ENCODE results near the gene SERTM1. TPM values are rescaled to one million over a fixed set of nuclear protein-coding genes. Genes with fewer than 3 reads are reported as not detected.
A peak's percentile ranks its signal among the peaks of the same experiment; 100 is the strongest.

SERTM1 gene
- under 1 TPM in 2 of 4 donors, not detected in 2; 0.01 to 0.10 TPM for polyA plus RNA-seq
- long read RNA-seq, donor 1 = 0 reads
- long read RNA-seq, donor 2 = 0 reads
- long read RNA-seq, donor 3 = 0 reads
- long read RNA-seq, donor 4 = 0 reads
- long read RNA-seq, donor 5 = 0 reads
- long read RNA-seq, donor 6 = 0 reads
- long read RNA-seq, donor 7 = 0 reads
- long read RNA-seq, donor 8 = 0 reads
- long read RNA-seq, donor 9 = 0 reads
- long read RNA-seq, donor 10, partial matches to known transcripts = 0 of 2 reads
- long read RNA-seq, donor 10, other reads (novel, unspliced or antisense) = 0 of 2 reads

DNA sequence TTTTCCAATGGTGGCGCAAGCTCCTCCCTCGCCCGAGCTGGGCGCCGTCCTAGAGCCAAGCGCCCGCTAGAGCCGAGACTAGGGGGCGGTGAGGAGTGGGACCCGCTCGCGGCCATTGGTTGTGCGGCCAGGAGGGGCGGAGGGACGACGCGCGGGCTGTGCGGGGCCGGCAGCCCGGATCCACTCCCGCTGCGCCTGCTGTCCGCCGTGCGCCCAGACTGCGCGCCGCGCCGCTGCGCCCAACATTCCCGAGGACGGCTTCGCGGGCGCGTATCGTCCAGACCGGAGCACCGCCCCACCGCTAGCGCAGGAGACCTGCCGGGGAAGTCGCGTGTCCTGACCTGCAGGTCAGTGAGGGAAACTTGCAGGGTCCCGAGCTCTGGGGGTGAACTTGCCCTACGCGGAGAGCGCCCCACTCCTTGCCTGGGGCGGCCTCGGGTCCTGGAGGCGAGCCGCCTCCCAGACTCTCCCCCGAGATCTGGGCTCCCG lies at the start of gene SERTM1:
Gene SERTM1, plus strand, starts transcription at position 183 of the 489 bp plus-strand sequence. CDS start 21,059 bp downstream, outside the sequence.
- H3K36me3 ChIP-seq (ENCODE audit: control insufficient read depth in 3 of 3, insufficient read depth in 2 of 3, low read depth in 1 of 3, low read length in 3 of 3) = no peaks in the 10 kb centered on the region
- H3K4me1 ChIP-seq (ENCODE audit: control insufficient read depth in 3 of 3, insufficient read depth in 2 of 3, low read depth in 1 of 3, low read length in 2 of 3) = no peaks in the 10 kb centered on the region
- no peak within 1 kb of the TSS for H3K27ac ChIP-seq (ENCODE audit: low read depth in 1 of 3, low read length in 2 of 3)
- no peak for FAIRE-seq
- no peaks in the 10 kb centered on the region for H3K9me3 ChIP-seq (ENCODE audit: control insufficient read depth in 2 of 2, insufficient read depth in 1 of 2, low read depth in 1 of 2, low read length in 1 of 2)
- no peak within 1 kb of the TSS for H3K4me3 ChIP-seq (ENCODE audit: low read depth in 1 of 3, low read length in 3 of 3)
- peak in 1 of 2 donors; percentile 30 for DNase-seq
- peaks cover 0 to 33% (median 10%) of the 10 kb centered on the region in 3 donors for H3K27me3 ChIP-seq (ENCODE audit: control insufficient read depth in 3 of 3, insufficient read depth in 3 of 3, low read length in 3 of 3)
- 2 to 10% (median 9%) methylated on average over 54 to 56 of the region's 56 CpGs for WGBS, 3 donors

DNA sequence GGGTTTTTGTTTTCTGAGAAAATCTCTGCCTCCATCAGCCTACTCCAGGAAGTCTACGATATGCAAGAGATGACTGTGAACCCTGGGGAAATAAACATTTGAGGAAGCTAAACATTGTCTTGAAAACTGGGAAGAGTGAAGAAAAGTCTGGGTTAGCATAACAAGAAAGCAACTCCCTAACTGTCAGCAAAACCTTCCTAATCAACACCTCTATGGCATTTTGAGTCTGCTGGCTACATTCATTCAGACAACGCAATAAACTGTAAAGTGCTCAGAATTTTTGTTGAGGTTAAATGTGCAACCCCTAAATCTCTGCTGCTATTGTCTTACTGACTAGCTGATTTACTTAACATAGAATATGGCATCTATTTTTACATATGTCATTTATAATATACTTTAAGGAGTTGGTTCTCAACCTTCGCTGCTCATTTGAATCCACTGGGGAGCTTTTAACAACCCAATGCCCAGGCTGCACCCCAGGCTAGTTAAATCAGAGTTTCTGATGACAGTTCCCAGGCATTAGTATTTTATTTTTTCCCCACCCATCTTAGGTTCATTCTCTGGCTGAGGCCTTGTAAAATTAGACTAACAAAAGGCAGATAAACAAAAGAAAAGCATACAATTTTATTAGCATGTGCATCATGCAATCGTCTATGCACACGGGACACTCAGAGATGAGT lies 45.3 kb upstream of the SERTM1 start:
- H3K27ac ChIP-seq (ENCODE audit: low read depth in 1 of 3, low read length in 2 of 3) = no peak overlapping the region
- H3K4me3 ChIP-seq (ENCODE audit: low read depth in 1 of 3, low read length in 3 of 3) = no peak overlapping the region
- no peaks in the 10 kb centered on the region for H3K4me1 ChIP-seq (ENCODE audit: control insufficient read depth in 3 of 3, insufficient read depth in 2 of 3, low read depth in 1 of 3, low read length in 2 of 3)
- H3K36me3 ChIP-seq (ENCODE audit: control insufficient read depth in 3 of 3, insufficient read depth in 2 of 3, low read depth in 1 of 3, low read length in 3 of 3) = no peaks in the 10 kb centered on the region
- H3K9me3 ChIP-seq (ENCODE audit: control insufficient read depth in 2 of 2, insufficient read depth in 1 of 2, low read depth in 1 of 2, low read length in 1 of 2) = no peaks in the 10 kb centered on the region
- 79 to 90% (median 84%) methylated on average over 5 of the region's 5 CpGs for WGBS, 3 donors
- DNase-seq (no peak), FAIRE-seq (no peak)
- H3K27me3 ChIP-seq (ENCODE audit: control insufficient read depth in 3 of 3, insufficient read depth in 3 of 3, low read length in 3 of 3) = no peaks in the 10 kb centered on the region

DNA sequence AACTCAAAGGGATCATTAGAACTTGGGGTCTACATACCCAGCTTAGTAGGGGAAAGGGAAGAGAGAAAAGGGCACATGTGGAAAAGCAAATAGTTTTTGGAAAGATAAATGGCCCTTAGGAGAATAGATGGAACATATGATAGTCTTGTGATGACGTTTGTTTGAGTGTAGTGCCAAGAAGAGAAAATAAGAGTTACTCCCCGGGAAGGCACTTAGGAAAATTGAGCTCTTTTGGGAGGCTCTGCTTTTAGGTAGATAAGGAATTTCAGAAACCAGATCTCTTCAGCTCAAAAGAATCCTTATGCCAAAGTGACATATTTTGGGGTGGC lies 44.8 kb upstream of the SERTM1 start:
- Histone ChIP-seq H3K4me1 (ENCODE audit: control insufficient read depth in 3 of 3, insufficient read depth in 2 of 3, low read depth in 1 of 3, low read length in 2 of 3) (no peaks in the 10 kb centered on the region), H3K9me3 (ENCODE audit: control insufficient read depth in 2 of 2, insufficient read depth in 1 of 2, low read depth in 1 of 2, low read length in 1 of 2) (no peaks in the 10 kb centered on the region), H3K27me3 (ENCODE audit: control insufficient read depth in 3 of 3, insufficient read depth in 3 of 3, low read length in 3 of 3) (no peaks in the 10 kb centered on the region), H3K36me3 (ENCODE audit: control insufficient read depth in 3 of 3, insufficient read depth in 2 of 3, low read depth in 1 of 3, low read length in 3 of 3) (no peaks in the 10 kb centered on the region), H3K27ac (ENCODE audit: low read depth in 1 of 3, low read length in 2 of 3) (no peak overlapping the region), H3K4me3 (ENCODE audit: low read depth in 1 of 3, low read length in 3 of 3) (no peak overlapping the region)
- 51 to 66% (median 60%) methylated on average over 2 of the region's 2 CpGs for WGBS, 3 donors
- FAIRE-seq = no peak
- DNase-seq = no peak

DNA sequence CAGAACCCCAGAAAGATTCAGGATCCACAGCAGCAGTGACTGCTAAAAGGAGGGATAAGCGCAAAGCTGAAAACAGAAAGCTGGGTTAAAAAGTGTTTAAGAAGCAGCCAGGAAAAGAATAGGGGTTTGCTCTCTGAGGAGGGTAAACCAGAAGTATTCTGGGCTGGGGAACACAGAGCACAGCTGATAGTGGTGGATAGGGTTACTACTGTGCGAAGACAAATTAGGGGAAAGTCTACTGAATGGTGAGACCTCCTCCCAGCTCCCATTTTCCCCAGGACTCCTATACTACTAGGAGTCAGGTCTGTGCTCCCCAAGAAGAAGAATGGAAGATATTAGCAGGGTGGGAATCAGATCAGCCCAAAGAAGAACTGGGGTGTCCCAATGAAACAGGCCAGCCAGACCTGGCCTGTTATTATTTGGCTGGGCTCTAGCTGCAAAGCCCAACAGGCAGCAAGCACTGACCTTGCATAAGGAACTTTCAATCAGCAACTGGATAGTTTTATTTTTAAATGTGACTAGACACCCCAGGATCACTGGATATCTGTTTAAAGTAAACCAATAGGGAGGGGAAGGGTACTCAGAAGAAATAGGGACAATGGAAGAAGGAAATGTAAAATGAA lies 43.5 kb upstream of the SERTM1 start:
- WGBS, 3 donors = 92 to 94% (median 94%) methylated on average over 2 of the region's 2 CpGs
- Histone ChIP-seq H3K9me3 (ENCODE audit: control insufficient read depth in 2 of 2, insufficient read depth in 1 of 2, low read depth in 1 of 2, low read length in 1 of 2) (no peaks in the 10 kb centered on the region), H3K27me3 (ENCODE audit: control insufficient read depth in 3 of 3, insufficient read depth in 3 of 3, low read length in 3 of 3) (no peaks in the 10 kb centered on the region), H3K27ac (ENCODE audit: low read depth in 1 of 3, low read length in 2 of 3) (no peak overlapping the region), H3K4me3 (ENCODE audit: low read depth in 1 of 3, low read length in 3 of 3) (no peak overlapping the region), H3K36me3 (ENCODE audit: control insufficient read depth in 3 of 3, insufficient read depth in 2 of 3, low read depth in 1 of 3, low read length in 3 of 3) (no peaks in the 10 kb centered on the region), H3K4me1 (ENCODE audit: control insufficient read depth in 3 of 3, insufficient read depth in 2 of 3, low read depth in 1 of 3, low read length in 2 of 3) (no peaks in the 10 kb centered on the region)
- FAIRE-seq (no peak), DNase-seq (no peak)

DNA sequence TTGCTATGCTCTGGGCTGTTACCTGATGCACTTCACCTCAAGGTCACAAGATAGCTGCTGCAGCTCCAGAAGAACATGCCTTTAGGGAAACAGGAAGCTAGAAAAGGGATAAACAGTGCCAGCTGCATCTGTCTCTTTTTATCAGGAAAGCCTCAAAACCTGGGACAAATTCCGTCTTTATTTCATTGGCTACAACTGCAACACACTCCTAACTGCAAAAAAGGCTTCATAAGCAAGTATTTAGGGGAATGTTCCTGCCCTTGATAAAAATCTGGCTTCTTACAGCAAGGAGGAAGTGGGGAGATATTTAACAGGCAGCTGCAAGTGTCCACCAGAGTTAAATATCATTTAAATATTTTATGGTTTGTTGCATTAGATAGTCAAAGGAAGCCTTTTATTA lies 34.2 kb upstream of the SERTM1 start:
- H3K4me3 ChIP-seq (ENCODE audit: low read depth in 1 of 3, low read length in 3 of 3) = no peak overlapping the region
- DNase-seq (no peak), FAIRE-seq (no peak)
- H3K4me1 ChIP-seq (ENCODE audit: control insufficient read depth in 3 of 3, insufficient read depth in 2 of 3, low read depth in 1 of 3, low read length in 2 of 3) = no peaks in the 10 kb centered on the region
- no peaks in the 10 kb centered on the region for H3K36me3 ChIP-seq (ENCODE audit: control insufficient read depth in 3 of 3, insufficient read depth in 2 of 3, low read depth in 1 of 3, low read length in 3 of 3)
- WGBS, 3 donors = 11 to 34% (median 24%) methylated on average over 1 of the region's 1 CpG
- H3K27ac ChIP-seq (ENCODE audit: low read depth in 1 of 3, low read length in 2 of 3) = no peak overlapping the region
- no peaks in the 10 kb centered on the region for H3K27me3 ChIP-seq (ENCODE audit: control insufficient read depth in 3 of 3, insufficient read depth in 3 of 3, low read length in 3 of 3)
- peaks cover 0 to 3% of the 10 kb centered on the region in 2 donors for H3K9me3 ChIP-seq (ENCODE audit: control insufficient read depth in 2 of 2, insufficient read depth in 1 of 2, low read depth in 1 of 2, low read length in 1 of 2)

DNA sequence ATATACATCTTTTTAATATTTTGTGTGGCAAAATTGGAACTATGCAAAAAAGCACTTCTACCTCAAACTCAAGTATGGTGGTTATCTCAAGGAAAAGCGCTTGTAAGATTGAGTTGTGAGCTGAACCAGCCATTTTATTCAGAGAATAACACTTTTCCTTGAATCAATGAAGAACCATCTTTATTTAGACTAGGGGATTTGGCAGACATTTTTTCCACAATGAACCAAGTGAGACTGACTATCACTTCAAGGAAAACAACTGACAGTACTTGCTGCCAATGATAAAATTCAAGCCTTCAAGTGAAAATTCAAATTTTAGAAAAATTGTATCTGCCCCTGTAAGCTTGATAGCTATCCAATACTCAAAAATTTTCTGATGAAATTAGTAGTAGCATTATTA lies 23.2 kb upstream of the SERTM1 start:
- Histone ChIP-seq H3K4me3 (ENCODE audit: low read depth in 1 of 3, low read length in 3 of 3) (no peak overlapping the region), H3K27ac (ENCODE audit: low read depth in 1 of 3, low read length in 2 of 3) (no peak overlapping the region), H3K4me1 (ENCODE audit: control insufficient read depth in 3 of 3, insufficient read depth in 2 of 3, low read depth in 1 of 3, low read length in 2 of 3) (no peaks in the 10 kb centered on the region), H3K9me3 (ENCODE audit: control insufficient read depth in 2 of 2, insufficient read depth in 1 of 2, low read depth in 1 of 2, low read length in 1 of 2) (no peaks in the 10 kb centered on the region), H3K27me3 (ENCODE audit: control insufficient read depth in 3 of 3, insufficient read depth in 3 of 3, low read length in 3 of 3) (no peaks in the 10 kb centered on the region), H3K36me3 (ENCODE audit: control insufficient read depth in 3 of 3, insufficient read depth in 2 of 3, low read depth in 1 of 3, low read length in 3 of 3) (no peaks in the 10 kb centered on the region)
- FAIRE-seq = no peak
- DNase-seq = no peak
- WGBS, 3 donors = 86 to 93% (median 88%) methylated on average over 1 of the region's 1 CpG

DNA sequence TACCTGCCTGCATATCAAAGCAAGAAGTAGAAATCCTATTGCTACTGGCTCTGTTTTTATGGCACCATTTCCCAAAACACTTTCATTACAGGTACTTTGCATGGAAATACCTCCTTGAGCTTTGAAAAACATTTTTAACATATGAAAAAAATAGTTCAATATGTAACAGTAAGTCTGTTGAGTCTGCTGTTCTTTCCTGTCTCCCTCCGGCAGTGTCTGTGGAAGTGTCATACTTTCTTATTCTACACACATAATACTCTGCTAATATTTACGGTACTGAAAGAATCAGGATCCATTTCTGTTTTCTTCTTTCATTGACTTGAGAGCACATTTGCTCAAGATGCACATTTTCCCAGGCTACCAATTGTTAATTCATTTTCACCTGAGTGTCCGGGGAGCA lies 8.2 kb upstream of the SERTM1 start:
- Histone ChIP-seq H3K27ac (ENCODE audit: low read depth in 1 of 3, low read length in 2 of 3) (no peak overlapping the region), H3K4me3 (ENCODE audit: low read depth in 1 of 3, low read length in 3 of 3) (no peak overlapping the region), H3K27me3 (ENCODE audit: control insufficient read depth in 3 of 3, insufficient read depth in 3 of 3, low read length in 3 of 3) (peaks cover 0 to 2% (median 0%) of the 10 kb centered on the region in 3 donors), H3K36me3 (ENCODE audit: control insufficient read depth in 3 of 3, insufficient read depth in 2 of 3, low read depth in 1 of 3, low read length in 3 of 3) (no peaks in the 10 kb centered on the region), H3K9me3 (ENCODE audit: control insufficient read depth in 2 of 2, insufficient read depth in 1 of 2, low read depth in 1 of 2, low read length in 1 of 2) (no peaks in the 10 kb centered on the region), H3K4me1 (ENCODE audit: control insufficient read depth in 3 of 3, insufficient read depth in 2 of 3, low read depth in 1 of 3, low read length in 2 of 3) (no peaks in the 10 kb centered on the region)
- FAIRE-seq = no peak
- WGBS, 3 donors = 78 to 87% (median 84%) methylated on average over 3 of the region's 3 CpGs
- DNase-seq = no peak

DNA sequence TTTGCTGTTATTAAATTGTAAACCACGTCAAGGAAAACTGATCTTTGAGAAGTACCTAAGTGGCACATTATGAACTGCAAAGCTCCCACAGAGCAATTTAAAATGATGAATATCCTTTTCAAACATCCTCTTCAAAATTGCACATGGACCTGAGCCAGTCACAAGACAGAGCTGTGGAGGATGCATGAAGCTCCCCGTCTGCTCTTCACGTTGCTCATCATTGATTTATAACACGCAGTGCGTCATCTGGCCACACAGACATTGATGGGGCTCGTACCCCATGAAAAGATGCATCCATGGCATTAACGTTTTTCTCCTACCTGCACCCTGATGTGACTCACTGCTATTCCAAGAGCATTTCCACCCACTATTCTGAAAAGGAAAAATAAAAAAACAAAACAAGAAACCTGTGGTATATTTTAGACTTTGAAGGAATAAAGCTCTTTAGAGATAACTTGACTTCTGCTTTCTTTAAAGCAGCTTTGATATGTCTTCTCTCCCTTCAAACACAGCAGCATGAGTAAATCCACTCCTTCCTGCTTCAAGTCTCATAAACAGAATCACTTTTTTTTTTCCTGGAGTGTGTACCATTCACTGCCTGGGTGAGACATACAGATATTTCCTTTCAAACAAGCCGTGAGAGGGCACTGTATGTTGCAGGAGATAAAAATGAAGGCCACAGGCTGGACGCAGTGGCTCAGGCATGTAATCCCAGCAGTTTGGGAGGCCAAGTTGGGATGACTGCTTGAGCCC lies 7.2 kb upstream of the SERTM1 start:
- Histone ChIP-seq H3K4me1 (ENCODE audit: control insufficient read depth in 3 of 3, insufficient read depth in 2 of 3, low read depth in 1 of 3, low read length in 2 of 3) (no peaks in the 10 kb centered on the region), H3K4me3 (ENCODE audit: low read depth in 1 of 3, low read length in 3 of 3) (no peak overlapping the region), H3K27me3 (ENCODE audit: control insufficient read depth in 3 of 3, insufficient read depth in 3 of 3, low read length in 3 of 3) (peaks cover 0 to 2% (median 0%) of the 10 kb centered on the region in 3 donors), H3K27ac (ENCODE audit: low read depth in 1 of 3, low read length in 2 of 3) (no peak overlapping the region), H3K36me3 (ENCODE audit: control insufficient read depth in 3 of 3, insufficient read depth in 2 of 3, low read depth in 1 of 3, low read length in 3 of 3) (no peaks in the 10 kb centered on the region), H3K9me3 (ENCODE audit: control insufficient read depth in 2 of 2, insufficient read depth in 1 of 2, low read depth in 1 of 2, low read length in 1 of 2) (no peaks in the 10 kb centered on the region)
- DNase-seq = no peak
- WGBS, 3 donors = 49 to 67% (median 62%) methylated on average over 9 of the region's 9 CpGs
- FAIRE-seq = no peak
